Activated CD4-positive, alpha-beta T cell treated with anti-CD3 and anti-CD28 coated beads, Interleukin-2, amount 50 U/mL, for 1 hour (primary cell): ENCODE results near the gene DPH5.

Source experiments
- DNase-seq: peaks from one replicate; pipeline ENCODE4 v3.0.0-alpha.2; 2020

DPH5 gene

DNA sequence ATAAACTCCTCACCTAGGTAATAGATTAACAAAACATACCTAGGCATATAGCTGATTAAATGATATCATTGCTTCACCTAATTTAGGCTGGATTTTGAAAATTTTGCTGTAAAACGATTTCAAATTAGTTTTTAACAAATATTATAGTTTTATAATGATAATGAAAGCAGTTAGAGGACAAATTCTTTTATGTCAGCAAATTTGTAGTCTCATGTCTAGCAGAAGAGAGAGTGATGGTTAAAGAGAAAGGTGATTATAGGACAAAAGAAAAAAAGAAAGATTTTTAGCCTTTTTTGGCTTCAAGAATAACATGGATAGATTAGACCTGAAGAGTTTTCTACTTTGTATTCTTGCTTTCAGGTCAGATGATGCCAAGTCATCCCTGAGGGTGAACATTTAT lies 3.6 kb upstream of the DPH5 start:
- no peak for DNase-seq

DNA sequence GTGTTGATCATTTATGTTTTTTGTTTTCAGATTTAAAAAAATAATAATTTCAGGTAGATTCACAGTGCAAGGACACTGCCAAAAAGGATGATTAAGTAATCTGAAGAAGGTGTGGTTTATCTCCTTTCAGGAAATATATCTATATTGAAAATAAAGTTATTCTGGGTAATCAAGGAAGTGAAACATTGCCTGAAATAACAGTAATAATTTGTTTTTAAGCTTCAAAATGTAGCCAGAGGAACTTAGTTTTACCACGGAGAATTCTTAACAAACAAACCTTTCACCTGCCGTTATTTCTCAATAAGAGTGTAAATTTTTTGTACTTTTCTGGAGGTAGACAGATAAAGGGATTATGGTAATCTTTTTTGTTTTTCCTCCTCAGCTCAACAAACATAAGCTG lies 2.9 kb upstream of the DPH5 start:
- DNase-seq, result no peak

- no peak for DNase-seq
These were observed 1.7 kb upstream of the DPH5 start for GRCh38 chr1:101027194-101027772.

DNA sequence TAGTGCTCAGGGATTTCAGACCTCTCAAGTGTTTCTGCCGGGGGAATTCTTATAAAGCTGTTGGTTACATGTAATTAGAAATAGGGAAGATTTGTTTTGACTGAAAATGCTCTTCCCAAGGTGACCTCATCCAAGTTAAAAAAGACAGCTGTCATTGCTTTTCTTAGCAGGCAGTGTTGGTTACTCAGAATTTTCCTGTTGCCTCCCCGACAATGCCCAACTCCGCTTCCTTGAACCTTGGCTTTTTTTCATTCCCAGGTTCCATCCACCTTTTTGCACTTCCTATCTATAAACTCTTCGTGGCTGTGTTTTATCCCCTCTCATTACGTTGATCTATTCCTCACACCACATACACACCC lies 825 bp upstream of the DPH5 start:
- DNase-seq, result no peak

- DNase-seq, result peak; percentile 4
These were observed 314 bp downstream of the DPH5 start for GRCh38 chr1:101025283-101025656.

- DNase-seq, result no peak
These were observed 3.3 kb downstream of the DPH5 start for GRCh38 chr1:101022294-101022693.

DNA sequence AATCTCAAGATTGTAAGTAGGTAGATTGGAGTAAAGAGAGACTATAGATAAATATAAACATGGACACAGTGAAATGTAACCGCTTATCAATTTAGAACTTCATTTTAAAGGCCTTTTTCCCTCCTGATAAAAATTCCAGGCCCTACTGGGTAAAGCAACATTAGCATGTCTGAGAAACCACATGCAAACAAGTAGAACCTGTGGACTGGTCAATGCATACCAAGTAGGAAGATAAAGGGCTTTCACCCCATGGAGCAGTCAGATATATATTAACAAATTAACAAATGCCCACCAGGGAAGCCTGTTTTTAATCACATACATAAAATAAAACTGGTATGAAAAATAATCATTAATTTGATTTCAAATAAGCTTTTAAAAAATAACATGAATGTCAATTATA lies 8.1 kb downstream of the DPH5 start:
- no peak for DNase-seq

- no peak for DNase-seq
These were observed 11.8 kb downstream of the DPH5 start for GRCh38 chr1:101013776-101014175.

GRCh38 chr1:101008229-101008834 lies 17.3 kb downstream of the DPH5 start:
- DNase-seq, result no peak

GRCh38 chr1:101006553-101006952 lies 19.0 kb downstream of the DPH5 start:
- DNase-seq, result no peak

GRCh38 chr1:101005871-101006270 lies 19.7 kb downstream of the DPH5 start:
- peak; percentile 6 for DNase-seq

GRCh38 chr1:101005183-101005582 lies 20.4 kb downstream of the DPH5 start:
- no peak for DNase-seq

GRCh38 chr1:101004670-101005069 lies 20.9 kb downstream of the DPH5 start:
- DNase-seq, result no peak

GRCh38 chr1:101004061-101004460 lies 21.5 kb downstream of the DPH5 start:
- DNase-seq, result no peak

DNA sequence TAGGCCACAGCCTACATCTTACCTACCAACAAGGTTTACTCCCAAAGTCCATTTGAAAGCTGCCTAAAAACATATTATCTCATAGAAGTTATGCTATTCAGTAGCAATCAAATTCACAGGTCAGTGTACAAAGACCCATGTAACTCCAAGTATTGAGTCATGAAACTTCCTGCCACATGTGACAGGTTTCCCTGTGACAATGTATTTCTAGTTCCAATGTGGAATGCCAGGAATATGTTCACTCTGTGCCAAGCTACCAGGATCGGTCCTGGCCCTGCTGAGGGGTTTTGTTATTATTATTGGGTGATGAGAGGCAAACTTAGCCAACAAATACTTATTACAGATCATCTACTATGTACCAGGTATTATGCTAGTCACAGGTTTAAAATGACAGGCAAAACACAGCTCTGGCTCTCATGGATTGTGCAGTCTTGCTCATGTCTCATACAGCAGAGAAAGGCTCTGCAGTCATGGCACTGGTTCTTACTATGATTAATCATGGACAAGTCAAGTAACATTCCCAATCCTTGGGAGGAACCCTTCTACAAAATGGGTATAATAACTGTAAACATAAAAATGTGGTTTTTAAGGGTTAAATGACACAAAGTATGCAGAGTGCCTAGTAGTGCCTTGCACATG lies 22.5 kb downstream of the DPH5 start:
- no peak for DNase-seq

- DNase-seq, result no peak
These were observed 23.0 kb downstream of the DPH5 start for GRCh38 chr1:101002551-101002950.

DNA sequence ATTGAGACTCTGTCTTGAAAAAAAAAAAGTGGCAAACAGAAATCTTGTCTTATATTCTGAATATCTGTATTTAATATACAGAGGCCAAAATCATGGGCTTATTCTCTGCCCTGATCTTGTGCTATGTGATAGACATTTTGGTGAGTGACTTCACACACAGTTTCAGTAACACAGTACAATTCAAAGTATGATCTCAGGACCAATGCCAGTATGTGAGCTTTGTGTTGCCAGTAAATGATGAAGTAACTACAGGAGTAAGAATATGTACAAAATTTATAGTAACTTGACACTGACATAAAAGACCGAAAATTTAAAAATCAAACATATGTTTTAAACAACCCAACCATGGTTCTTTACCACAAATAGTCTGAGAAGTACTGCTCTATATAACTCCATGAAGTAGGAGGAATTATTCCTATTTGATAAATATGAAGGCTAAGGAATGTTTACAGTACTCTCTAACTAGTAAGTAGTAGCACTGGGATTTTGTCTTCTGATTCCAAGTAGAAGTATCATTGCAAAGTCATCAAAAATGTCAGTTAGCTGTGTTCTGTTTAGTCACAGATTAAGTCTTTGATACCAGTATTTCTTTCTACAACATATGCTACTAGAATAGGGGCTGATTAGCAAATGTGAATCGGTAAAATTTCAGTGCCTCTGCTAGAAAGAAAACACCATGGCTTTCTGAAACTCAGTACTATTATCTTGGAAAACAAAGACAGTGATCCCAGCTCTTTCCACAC lies 25.3 kb downstream of the DPH5 start:
- no peak for DNase-seq

- DNase-seq, result no peak
These were observed 27.2 kb downstream of the DPH5 start for GRCh38 chr1:100998426-100998825.

DNA sequence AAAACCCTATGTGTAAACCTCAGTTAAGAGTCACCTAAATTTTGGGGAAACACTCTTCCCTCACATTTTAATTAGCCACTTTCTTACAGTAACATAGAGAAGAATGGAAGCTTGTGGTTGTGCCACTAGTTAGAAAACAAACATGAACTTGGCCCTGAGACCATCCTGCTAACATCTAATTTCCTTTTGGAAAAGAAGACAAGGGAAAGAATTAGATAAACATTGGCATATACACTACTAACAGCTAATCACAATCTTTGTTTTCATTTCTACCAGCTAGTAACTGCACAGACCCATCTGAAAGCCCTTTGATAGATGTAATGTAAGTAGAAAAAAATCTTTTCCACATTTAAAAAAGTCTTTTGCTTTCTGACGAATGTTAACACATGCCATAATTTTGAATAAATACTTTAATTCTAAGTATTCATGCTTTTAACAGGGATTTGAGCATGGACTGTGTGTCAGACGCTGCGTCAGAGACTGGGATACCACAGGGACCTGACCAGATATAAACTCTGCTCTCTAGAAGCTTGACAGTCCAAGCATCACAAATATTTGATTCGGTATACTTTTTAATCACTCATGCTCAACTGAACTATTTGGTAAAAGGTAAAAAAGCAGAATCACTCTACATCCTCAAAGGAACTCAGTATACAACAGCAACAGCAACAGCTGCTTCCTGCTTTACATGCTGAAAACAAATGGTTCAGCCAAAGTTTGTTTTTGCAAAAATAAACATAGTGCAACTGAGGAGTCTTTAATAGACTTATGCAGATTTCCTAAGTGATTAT lies 30.2 kb downstream of the DPH5 start:
- DNase-seq, result no peak

GRCh38 chr1:100989306-100990077 lies 36.1 kb downstream of the DPH5 start:
- DNase-seq, result no peak

DNA sequence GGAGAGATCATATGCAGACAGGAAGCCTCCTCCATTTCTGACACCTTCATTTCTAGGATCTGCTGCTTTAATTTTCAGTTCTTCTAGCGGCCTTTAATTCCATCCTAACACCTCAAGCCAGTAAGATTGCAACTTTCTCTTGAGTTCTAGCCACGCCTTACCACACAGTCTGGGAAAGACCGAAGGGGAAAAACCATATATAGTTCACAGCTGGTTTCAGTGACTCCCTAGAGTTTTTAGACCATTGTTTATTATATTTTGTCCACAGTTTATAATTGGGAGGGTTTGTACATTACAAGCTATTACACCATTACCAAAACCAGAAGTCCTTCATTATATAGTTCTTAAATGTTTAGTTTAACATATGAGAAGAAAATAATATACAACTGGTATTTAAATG lies 37.5 kb downstream of the DPH5 start:
- DNase-seq, result no peak

DNA sequence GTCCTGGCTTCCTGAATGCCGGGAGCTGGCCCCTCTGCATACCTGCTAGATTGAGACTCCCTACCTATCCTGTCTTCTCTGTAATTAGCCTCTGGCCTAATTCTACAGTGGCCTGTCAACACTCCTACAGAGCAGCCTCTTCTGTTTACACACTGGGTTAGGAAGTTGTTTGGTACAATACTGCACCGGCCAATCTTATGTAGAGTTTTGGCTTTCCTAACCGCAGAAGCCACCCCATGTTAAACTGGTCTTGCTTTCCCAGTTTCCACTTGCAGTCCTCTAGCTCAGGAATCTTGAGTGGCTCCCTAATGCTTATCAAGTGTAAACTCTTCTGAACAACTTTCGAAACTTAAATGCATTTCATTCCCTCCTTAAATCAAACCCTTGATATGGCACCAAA lies 42.8 kb downstream of the DPH5 start:
- no peak for DNase-seq

DNA sequence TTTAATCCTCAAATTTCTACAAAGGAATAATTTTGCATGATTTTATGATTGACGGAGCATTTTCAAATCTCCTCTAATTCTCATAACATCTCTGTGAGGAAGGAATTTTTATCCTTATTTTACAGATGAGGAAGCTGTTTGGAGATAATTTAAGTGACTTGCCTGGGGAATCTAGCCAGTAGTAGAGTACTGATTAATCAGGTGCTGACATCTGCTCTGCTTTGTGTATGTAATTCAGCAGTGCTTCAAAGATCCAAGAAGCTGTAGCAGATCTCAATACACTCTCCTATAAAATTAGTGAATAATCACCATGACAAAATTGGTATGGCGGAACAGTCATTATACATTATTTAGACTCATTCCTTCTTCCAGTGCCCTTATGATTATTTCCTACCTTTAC lies 46.0 kb downstream of the DPH5 start:
- no peak for DNase-seq
